ENCODE measurements around the gene SLX4IP.

The SLX4IP gene

GRCh38 chr20:10562899-10563298, 127.8 kb downstream of the SLX4IP start:
- TF ChIP-seq EP300 (IDR thresholded peaks at IDR 0.05; ENCODE audit: borderline replicate concordance) (no peak), TAF1 (IDR thresholded peaks at IDR 0.05; ENCODE audit: low read depth) (no peak), ZBTB7A (IDR thresholded peaks at IDR 0.05; ENCODE audit: low read depth) (no peak)

- TF ChIP-seq TEAD4 (IDR thresholded peaks at IDR 0.05) = no peak
- TF ChIP-seq USF1 (IDR thresholded peaks at IDR 0.05) = no peak
- TF ChIP-seq MAX (IDR thresholded peaks at IDR 0.05) = no peak
- no peak for TF ChIP-seq YY1 (IDR thresholded peaks at IDR 0.05; ENCODE audit: low read depth)
- TF ChIP-seq ZBTB7A (IDR thresholded peaks at IDR 0.05; ENCODE audit: low read depth) = no peak
Observed at GRCh38 chr20:10563935-10564492, 128.9 kb downstream of the SLX4IP start.

GRCh38 chr20:10565191-10565921, 130.3 kb downstream of the SLX4IP start:
- TF ChIP-seq MAX (IDR thresholded peaks at IDR 0.05) = no peak
- no peak for TF ChIP-seq ZBTB7A (IDR thresholded peaks at IDR 0.05; ENCODE audit: low read depth)
- TF ChIP-seq EP300 (IDR thresholded peaks at IDR 0.05; ENCODE audit: borderline replicate concordance) = no peak

- TF ChIP-seq CREB1 (IDR thresholded peaks at IDR 0.05; ENCODE audit: low read depth) (no peak), USF1 (IDR thresholded peaks at IDR 0.05) (no peak), RAD21 (IDR thresholded peaks at IDR 0.05; ENCODE audit: low read depth) (no peak), EP300 (IDR thresholded peaks at IDR 0.05; ENCODE audit: borderline replicate concordance) (no peak)
Observed at GRCh38 chr20:10565922-10566897, 131.1 kb downstream of the SLX4IP start.

GRCh38 chr20:10568032-10568431, 132.9 kb downstream of the SLX4IP start:
- TF ChIP-seq TCF12 (IDR thresholded peaks at IDR 0.05; ENCODE audit: low read depth) = no peak
- TF ChIP-seq EGR1 (IDR thresholded peaks at IDR 0.05) = no peak

- TF ChIP-seq EP300 (IDR thresholded peaks at IDR 0.05; ENCODE audit: borderline replicate concordance) = no peak
- no peak for TF ChIP-seq TEAD4 (IDR thresholded peaks at IDR 0.05)
- no peak for TF ChIP-seq CEBPB (IDR thresholded peaks at IDR 0.05)
- TF ChIP-seq NFIC (IDR thresholded peaks at IDR 0.05) = no peak
- TF ChIP-seq USF1 (IDR thresholded peaks at IDR 0.05) = no peak
- no peak for TF ChIP-seq MAX (IDR thresholded peaks at IDR 0.05)
- no peak for TF ChIP-seq CREB1 (IDR thresholded peaks at IDR 0.05; ENCODE audit: low read depth)
- TF ChIP-seq FOXM1 (IDR thresholded peaks at IDR 0.05; ENCODE audit: borderline replicate concordance, low read depth) = no peak
- TF ChIP-seq REST (IDR thresholded peaks at IDR 0.05; ENCODE audit: low read depth) = no peak
- TF ChIP-seq ZBTB7A (IDR thresholded peaks at IDR 0.05; ENCODE audit: low read depth) = no peak
- no peak for TF ChIP-seq YY1 (IDR thresholded peaks at IDR 0.05; ENCODE audit: low read depth)
- no peak for TF ChIP-seq TAF1 (IDR thresholded peaks at IDR 0.05; ENCODE audit: low read depth)
- TF ChIP-seq RAD21 (IDR thresholded peaks at IDR 0.05; ENCODE audit: low read depth) = no peak
- TF ChIP-seq EGR1 (IDR thresholded peaks at IDR 0.05) = no peak
- no peak for TF ChIP-seq TCF12 (IDR thresholded peaks at IDR 0.05; ENCODE audit: low read depth)
Observed at GRCh38 chr20:10571313-10571815, 136.3 kb downstream of the SLX4IP start.

- TF ChIP-seq CEBPB (IDR thresholded peaks at IDR 0.05) (no peak), USF1 (IDR thresholded peaks at IDR 0.05) (no peak), EP300 (IDR thresholded peaks at IDR 0.05; ENCODE audit: borderline replicate concordance) (no peak), TAF1 (IDR thresholded peaks at IDR 0.05; ENCODE audit: low read depth) (no peak), TEAD4 (IDR thresholded peaks at IDR 0.05) (no peak), ZBTB7A (IDR thresholded peaks at IDR 0.05; ENCODE audit: low read depth) (no peak), RAD21 (IDR thresholded peaks at IDR 0.05; ENCODE audit: low read depth) (no peak), EGR1 (IDR thresholded peaks at IDR 0.05) (no peak), NFIC (IDR thresholded peaks at IDR 0.05) (no peak), TCF12 (IDR thresholded peaks at IDR 0.05; ENCODE audit: low read depth) (no peak), FOXM1 (IDR thresholded peaks at IDR 0.05; ENCODE audit: borderline replicate concordance, low read depth) (no peak), MAX (IDR thresholded peaks at IDR 0.05) (no peak), YY1 (IDR thresholded peaks at IDR 0.05; ENCODE audit: low read depth) (no peak), CREB1 (IDR thresholded peaks at IDR 0.05; ENCODE audit: low read depth) (no peak), REST (IDR thresholded peaks at IDR 0.05; ENCODE audit: low read depth) (no peak)
Observed at GRCh38 chr20:10572853-10573252, 137.7 kb downstream of the SLX4IP start.
